Neuron (in vitro differentiated cells): ENCODE data around the gene FAM177A1.
"Not testable (repeated sequence)": the region's sequence is repeated elsewhere in the genome, so short reads cannot be mapped to it uniquely, and the experiment has no call there.

Experiments
- H2AFZ ChIP-seq: one replicate; pipeline ENCODE4 v1.6.1; 2013; ENCODE audit warnings: low read depth, mild to moderate bottlenecking, inconsistent platforms, low read length, moderate library complexity
- H3K27me3 ChIP-seq: one replicate; pipeline ENCODE4 v1.6.1; 2013; ENCODE audit warnings: low read length; ENCODE audit not compliant: insufficient read depth
- H3K36me3 ChIP-seq: one replicate; pipeline ENCODE4 v1.6.1; 2013; ENCODE audit warnings: low read length; ENCODE audit not compliant: insufficient read depth
- H3K4me1 ChIP-seq: one replicate; pipeline ENCODE4 v1.6.1; 2013; ENCODE audit warnings: low read length; ENCODE audit not compliant: insufficient read depth
- H3K4me3 ChIP-seq: 2 replicates; pipeline ENCODE4 v1.5.1; 2013; ENCODE audit warnings: mild to moderate bottlenecking, low read length, moderate library complexity
- H3K9me3 ChIP-seq: one replicate; pipeline ENCODE4 v1.6.1; 2013; ENCODE audit warnings: low read length

FAM177A1 gene, protein sequence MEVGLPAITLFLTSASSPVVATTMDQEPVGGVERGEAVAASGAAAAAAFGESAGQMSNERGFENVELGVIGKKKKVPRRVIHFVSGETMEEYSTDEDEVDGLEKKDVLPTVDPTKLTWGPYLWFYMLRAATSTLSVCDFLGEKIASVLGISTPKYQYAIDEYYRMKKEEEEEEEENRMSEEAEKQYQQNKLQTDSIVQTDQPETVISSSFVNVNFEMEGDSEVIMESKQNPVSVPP

DNA sequence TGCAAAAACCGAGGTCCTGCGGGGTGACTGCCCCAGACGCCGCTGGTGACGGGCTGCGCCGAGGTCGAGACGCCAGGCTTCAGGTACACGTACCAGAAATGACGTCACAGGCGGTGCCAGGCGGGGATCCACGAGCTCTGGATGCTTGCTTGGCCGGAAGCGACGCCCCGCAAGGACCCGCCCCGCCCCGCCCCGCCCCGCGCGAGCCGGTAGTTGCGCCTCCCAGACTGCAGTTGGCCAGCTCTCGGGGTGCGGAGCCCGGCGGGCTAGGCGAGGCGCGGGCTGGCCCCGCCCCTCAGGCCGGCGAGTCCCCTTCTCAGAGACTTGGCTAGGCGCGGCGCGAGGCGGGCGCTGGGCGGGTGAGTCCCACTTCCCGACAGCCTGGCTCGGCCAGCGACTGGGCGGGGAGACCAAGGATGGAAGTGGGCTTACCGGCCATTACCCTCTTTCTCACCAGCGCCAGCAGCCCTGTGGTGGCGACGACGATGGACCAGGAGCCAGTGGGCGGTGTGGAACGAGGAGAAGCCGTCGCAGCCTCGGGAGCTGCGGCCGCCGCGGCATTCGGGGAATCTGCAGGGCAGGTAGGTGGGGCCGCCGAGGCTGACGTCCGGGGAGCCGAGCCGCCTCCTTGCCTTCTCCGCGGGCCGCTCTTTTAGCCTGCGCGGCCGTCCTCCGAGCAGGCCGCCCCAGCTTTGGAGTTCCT, at the start of gene FAM177A1:
Gene FAM177A1, plus strand, starts transcription at position 225 of the 703 bp plus-strand sequence. Its CDS starts 192 bp downstream, at position 417.
- Histone ChIP-seq H3K4me1 (peaks cover 18% of the 10 kb centered on the region), H3K4me3 (peak within 1 kb of the TSS; percentile 65), H3K27me3 (no peaks in the 10 kb centered on the region), H3K36me3 (peaks cover 7% of the 10 kb centered on the region), H3K9me3 (no peaks in the 10 kb centered on the region), H2AFZ (peak within 1 kb of the TSS; percentile 73)

DNA sequence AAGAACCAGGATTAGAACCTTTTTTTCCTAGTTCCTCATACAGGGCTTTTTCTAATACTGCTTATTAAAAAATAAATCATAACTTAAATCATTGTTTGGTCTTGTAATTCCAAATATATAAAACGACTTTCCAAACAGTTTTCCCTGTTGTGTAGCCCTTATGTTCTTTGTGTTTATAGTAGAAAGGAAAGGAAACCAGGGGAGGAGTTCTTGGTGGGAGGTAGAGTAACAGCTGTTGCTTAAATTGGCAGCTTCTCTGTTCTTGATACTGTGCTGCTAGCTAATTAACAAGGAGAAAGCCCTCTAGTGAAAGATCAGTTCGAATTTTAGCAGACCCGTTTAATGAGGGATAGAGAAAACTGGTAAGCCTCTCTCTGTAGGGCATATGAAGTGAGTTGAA, 48.3 kb upstream of the FAM177A1 start:
- Histone ChIP-seq H3K36me3 (peaks cover 22% of the 10 kb centered on the region), H2AFZ (no peak overlapping the region), H3K27me3 (no peaks in the 10 kb centered on the region), H3K9me3 (no peaks in the 10 kb centered on the region), H3K4me3 (no peak overlapping the region), H3K4me1 (no peaks in the 10 kb centered on the region)

DNA sequence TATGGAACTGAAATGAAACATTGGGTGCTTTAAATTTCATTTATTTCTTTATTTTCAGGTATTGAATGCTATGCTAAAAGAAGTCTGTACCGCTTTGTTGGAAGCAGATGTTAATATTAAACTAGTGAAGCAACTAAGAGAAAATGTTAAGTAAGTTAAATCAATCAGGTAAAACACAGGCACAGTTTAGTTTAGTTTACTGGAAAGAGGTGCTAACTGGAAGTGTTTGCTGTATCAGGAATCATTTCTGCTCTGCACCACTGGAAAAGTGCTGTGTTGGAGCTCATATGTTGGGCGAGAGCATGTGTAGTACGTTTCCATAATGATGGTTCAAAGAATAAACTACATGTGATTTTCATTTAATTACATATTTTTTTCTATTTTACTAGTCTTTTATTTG, 46.6 kb upstream of the FAM177A1 start:
- Histone ChIP-seq H3K36me3 (peaks cover 26% of the 10 kb centered on the region), H2AFZ (no peak overlapping the region), H3K9me3 (no peaks in the 10 kb centered on the region), H3K4me1 (no peaks in the 10 kb centered on the region), H3K4me3 (no peak overlapping the region), H3K27me3 (no peaks in the 10 kb centered on the region)

DNA sequence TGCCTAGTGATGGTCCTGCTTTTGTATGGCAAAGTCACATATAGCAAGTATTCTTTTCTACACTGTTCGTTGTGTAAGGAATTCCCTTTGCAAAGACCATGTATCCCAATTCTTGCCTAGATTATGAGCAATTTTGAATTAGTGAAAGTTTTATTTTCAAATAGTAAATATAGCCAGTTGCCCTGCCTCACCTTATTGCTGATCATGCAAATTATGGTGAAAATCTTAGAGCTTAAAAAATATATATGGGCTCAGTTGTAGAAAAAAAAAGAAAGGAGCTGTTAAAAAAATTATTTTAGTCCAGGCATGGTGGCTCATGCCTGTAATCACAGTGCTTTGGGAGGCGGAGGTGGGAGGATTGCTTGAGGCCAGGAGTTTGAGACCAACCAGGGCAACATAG, 44.5 kb upstream of the FAM177A1 start:
- Histone ChIP-seq H3K4me1 (no peaks in the 10 kb centered on the region), H2AFZ (no peak overlapping the region), H3K36me3 (peaks cover 30% of the 10 kb centered on the region), H3K27me3 (no peaks in the 10 kb centered on the region), H3K9me3 (no peaks in the 10 kb centered on the region), H3K4me3 (no peak overlapping the region)

DNA sequence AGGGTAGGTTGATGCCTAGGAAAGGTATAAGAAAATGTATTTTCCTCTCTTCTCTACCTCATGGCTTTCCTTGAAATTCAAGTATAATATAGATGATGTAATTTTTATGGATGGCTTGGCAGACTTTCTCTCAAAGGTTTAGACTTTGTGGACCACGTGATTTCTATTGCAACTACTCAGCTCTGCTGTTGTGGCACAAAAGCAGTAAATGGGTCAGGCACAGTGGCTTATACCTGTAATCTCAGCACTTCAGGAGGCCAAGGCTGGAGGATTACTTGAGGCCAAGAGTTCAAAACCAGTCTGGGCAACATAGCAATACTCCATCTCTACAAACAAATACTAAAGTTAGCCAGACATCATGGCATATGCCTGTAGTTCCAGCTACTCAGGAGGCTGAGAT, 41.2 kb upstream of the FAM177A1 start:
- no peaks in the 10 kb centered on the region for H3K9me3 ChIP-seq
- no peaks in the 10 kb centered on the region for H3K4me1 ChIP-seq
- H3K36me3 ChIP-seq: peaks cover 31% of the 10 kb centered on the region
- no peak overlapping the region for H3K4me3 ChIP-seq
- no peak overlapping the region for H2AFZ ChIP-seq
- H3K27me3 ChIP-seq: no peaks in the 10 kb centered on the region

DNA sequence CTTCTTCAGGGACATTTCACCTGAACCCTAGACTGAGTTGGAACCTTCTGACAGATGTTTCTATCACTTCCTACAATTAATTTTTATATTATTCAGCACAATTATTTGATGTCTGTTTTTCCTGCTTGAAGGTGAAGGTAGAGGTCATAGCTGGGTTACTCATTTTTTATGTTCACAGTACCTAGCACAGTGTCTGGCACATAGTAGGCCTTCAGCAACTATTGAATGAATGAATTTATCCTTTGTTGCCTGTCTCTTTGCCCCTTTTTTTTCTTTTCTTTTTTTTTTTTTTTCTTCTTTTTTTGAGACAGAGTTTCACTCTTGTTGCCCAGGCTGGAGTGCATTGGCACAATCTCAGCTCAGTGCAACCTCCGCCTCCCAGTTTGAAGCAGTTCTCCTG, 29.5 kb upstream of the FAM177A1 start:
- H3K9me3 ChIP-seq: no peaks in the 10 kb centered on the region
- H3K27me3 ChIP-seq: no peaks in the 10 kb centered on the region
- no peak overlapping the region for H3K4me3 ChIP-seq
- H3K4me1 ChIP-seq: no peaks in the 10 kb centered on the region
- H3K36me3 ChIP-seq: peaks cover 72% of the 10 kb centered on the region
- H2AFZ ChIP-seq: no peak overlapping the region

DNA sequence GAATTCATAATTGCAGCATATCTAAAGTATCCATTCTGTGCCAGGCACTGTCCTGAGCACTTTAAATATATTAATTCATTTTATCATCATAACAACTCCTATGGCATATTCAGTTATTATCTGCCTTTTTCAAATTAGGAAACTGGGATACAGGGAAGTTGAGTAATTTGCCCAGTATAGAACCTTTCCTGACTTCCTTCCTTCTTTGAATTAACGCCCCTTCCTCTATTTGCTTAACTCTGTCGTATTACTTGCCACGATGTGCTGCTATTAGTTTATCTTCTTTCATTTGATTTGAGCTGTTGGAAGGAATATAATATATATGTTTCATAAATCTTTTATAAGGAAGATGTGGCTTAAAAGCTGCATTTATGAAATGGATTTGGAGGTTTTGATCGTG, 25.4 kb upstream of the FAM177A1 start:
- peaks cover 67% of the 10 kb centered on the region for H3K36me3 ChIP-seq
- H3K4me3 ChIP-seq: no peak overlapping the region
- no peaks in the 10 kb centered on the region for H3K4me1 ChIP-seq
- H3K27me3 ChIP-seq: no peaks in the 10 kb centered on the region
- no peaks in the 10 kb centered on the region for H3K9me3 ChIP-seq
- no peak overlapping the region for H2AFZ ChIP-seq

DNA sequence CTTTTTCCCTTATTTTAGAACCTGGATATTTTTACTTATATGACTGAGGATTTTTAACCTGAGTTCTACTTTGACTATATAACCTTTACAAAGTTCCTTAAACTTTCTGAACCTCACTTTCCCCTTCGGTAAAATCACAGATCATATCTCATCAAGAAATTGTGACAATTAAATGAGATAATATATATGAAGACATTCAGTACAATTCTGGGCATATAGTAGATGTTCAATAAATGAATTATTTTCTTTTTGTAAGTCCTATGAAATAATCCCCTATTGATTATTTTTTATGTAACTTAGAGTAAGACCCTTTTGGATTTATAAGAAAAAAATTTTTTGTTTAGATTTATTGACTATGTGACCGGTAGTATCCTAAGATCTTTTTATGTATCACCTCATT, 17.6 kb upstream of the FAM177A1 start:
- no peak overlapping the region for H2AFZ ChIP-seq
- no peak overlapping the region for H3K4me3 ChIP-seq
- peaks cover 49% of the 10 kb centered on the region for H3K36me3 ChIP-seq
- H3K4me1 ChIP-seq: no peaks in the 10 kb centered on the region
- no peaks in the 10 kb centered on the region for H3K27me3 ChIP-seq
- peaks cover 5% of the 10 kb centered on the region for H3K9me3 ChIP-seq

DNA sequence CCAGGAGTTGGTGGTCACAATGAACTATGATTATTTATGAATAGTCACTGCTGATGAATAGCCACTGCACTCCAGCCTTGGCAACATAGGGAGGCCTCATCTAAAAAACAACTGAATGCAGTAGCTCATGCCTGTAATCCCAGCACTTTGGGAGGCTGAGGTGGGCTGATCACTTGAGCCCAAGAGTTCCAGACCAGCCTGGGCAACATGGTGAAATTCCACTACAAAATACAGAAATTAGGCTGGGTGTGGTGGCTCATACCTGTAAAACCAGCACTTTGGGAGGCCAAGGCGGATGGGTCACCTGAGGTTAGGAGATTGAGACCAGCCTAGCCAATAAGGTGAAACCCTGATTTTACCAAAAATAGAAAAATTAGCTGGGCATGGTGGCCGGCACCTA, 13.5 kb upstream of the FAM177A1 start:
- H2AFZ ChIP-seq: no peak overlapping the region
- H3K4me3 ChIP-seq: no peak overlapping the region
- H3K4me1 ChIP-seq: no peaks in the 10 kb centered on the region
- peaks cover 10% of the 10 kb centered on the region for H3K9me3 ChIP-seq
- no peaks in the 10 kb centered on the region for H3K27me3 ChIP-seq
- peaks cover 35% of the 10 kb centered on the region for H3K36me3 ChIP-seq

DNA sequence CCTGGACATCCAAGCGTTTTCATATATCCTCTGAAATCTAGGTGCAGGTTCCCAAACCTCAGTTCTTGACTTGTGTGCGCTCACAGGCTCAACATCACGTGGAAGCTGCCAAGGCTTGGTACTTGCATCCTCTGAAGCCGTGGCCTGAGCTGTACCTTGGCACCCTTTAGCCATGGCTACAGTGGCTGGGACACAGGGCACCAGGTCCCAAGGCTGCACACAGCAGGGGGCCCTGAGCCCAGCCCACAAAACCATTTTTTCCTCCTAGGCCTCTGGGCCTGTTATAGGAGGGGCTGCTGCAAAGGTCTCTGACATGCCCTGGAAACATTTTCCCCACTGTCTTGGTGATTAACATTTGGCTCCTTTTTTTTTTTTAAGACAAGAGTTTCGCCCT, 11.6 kb upstream of the FAM177A1 start:
- Histone ChIP-seq H3K27me3 (no peaks in the 10 kb centered on the region), H3K9me3 (peaks cover 10% of the 10 kb centered on the region), H3K4me3 (no peak overlapping the region), H3K4me1 (no peaks in the 10 kb centered on the region), H2AFZ (no peak overlapping the region), H3K36me3 (peaks cover 20% of the 10 kb centered on the region)

DNA sequence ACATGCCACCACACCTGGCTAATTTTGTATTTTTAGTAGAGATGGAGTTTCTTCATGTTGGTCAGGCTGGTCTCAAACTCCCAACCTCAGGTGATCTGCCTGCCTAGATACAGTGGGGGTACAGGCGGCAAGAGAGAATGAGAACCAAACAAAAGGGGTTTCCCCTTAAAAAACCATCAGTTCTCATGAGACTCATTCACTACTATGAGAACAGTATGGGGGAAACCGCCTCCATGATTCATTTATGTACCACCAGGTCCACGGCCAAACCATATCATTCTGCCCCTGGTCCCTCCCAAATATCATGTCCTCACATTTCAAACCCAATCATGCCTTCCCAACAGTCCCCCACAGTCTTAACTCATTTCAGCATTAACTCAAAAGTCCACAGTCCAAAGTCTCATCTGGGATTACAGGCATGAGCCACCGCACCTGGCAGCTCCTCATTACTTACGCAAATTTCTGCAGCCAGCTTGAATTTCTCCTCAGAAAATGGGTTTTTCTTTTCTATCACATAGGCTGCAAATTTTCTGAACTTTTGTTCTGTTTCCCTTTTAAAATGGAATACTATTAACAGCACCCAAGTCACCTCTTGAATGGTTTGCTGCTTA, 11.0 kb upstream of the FAM177A1 start:
- not testable (repeated sequence) for H2AFZ ChIP-seq

DNA sequence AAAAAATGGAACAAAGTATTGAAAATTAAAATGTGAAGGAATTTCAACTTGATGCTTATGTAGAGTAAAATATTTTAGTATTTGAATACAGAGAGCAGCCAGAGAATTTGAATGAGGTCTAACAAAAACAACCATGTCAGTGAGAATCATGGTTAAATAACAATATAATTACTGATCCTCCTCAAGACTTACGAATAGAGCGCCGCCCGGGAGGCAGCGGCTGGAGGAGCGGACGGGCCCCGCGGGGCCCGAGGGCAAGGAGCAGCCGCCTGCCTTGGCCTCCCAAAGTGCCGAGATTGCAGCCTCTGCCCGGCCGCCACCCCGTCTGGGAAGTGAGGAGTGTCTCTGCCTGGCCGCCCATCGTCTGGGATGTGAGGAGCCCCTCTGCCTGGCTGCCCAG, 7.8 kb upstream of the FAM177A1 start:
- not testable (repeated sequence) for H3K27me3 ChIP-seq, H2AFZ ChIP-seq, H3K9me3 ChIP-seq, H3K4me1 ChIP-seq, H3K36me3 ChIP-seq, H3K4me3 ChIP-seq

More for the DNA sequence above, 11.0 kb upstream of the FAM177A1 start:
- not testable (repeated sequence) for H3K4me3 ChIP-seq, H3K27me3 ChIP-seq, H3K9me3 ChIP-seq, H3K4me1 ChIP-seq
- peaks cover 18% of the 10 kb centered on the region for H3K36me3 ChIP-seq

DNA sequence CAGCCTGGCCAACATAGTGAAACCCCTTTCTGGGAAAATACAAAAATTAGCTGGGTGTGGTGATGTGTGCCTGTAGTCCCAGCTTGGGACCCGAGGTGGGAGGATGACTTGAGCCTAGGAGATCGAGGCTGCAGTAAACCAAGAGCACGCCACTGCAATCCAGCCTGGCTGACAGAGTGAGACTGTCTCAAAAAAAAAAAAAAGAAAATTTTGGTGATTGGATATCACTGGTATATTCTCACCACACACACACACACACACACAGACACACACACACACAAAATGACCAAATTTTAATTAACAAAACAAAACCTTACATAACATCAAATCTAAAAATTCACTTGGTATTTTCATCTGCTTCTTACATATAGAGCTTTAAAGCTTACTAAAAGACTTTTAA, 3.4 kb upstream of the FAM177A1 start:
- H3K4me3 ChIP-seq: no peak overlapping the region
- H3K27me3 ChIP-seq: no peaks in the 10 kb centered on the region
- H3K36me3 ChIP-seq: no peaks in the 10 kb centered on the region
- H2AFZ ChIP-seq: no peak overlapping the region
- H3K9me3 ChIP-seq: no peaks in the 10 kb centered on the region
- peaks cover 14% of the 10 kb centered on the region for H3K4me1 ChIP-seq
